HCT116 (cell line): ENCODE data around the gene FRMPD4.

Experiments
- CBX3 ChIP-seq: IDR thresholded peaks from 2 replicates; pipeline ENCODE4 v1.6.1; 2012; ENCODE audit warnings: low read depth
- ELF1 ChIP-seq: IDR thresholded peaks from 2 replicates; pipeline ENCODE4 v1.6.1; 2012; ENCODE audit warnings: low read depth, borderline replicate concordance
- EZH2 ChIP-seq: fragments of 200-600 bp; sonication (generic); IDR thresholded peaks from 2 replicates; pipeline ENCODE4 v1.6.1; 2017; ENCODE audit warnings: antibody characterized with exemption, mixed run types
- EZH2phosphoT487 ChIP-seq: fragments of 200-600 bp; IDR thresholded peaks from 2 replicates; pipeline ENCODE4 v1.6.1; 2018; ENCODE audit warnings: antibody characterized with exemption, borderline replicate concordance
- FOSL1 ChIP-seq: IDR thresholded peaks from 2 replicates; pipeline ENCODE4 v1.6.1; 2012; ENCODE audit warnings: low read depth
- POLR2A ChIP-seq: IDR thresholded peaks from 2 replicates; pipeline ENCODE4 v1.7.0; 2011; ENCODE audit warnings: borderline replicate concordance; ENCODE audit not compliant: insufficient read depth, insufficient read length; ENCODE audit errors: extremely low read depth
- POLR2AphosphoS5 ChIP-seq: IDR thresholded peaks from 2 replicates; pipeline ENCODE4 v1.6.1; 2011; ENCODE audit warnings: mild to moderate bottlenecking, low read depth, low read length, moderate library complexity
- RAD21 ChIP-seq: IDR thresholded peaks from 2 replicates; pipeline ENCODE4 v1.6.1; 2012; ENCODE audit warnings: low read depth, mild to moderate bottlenecking
- SP1 ChIP-seq: IDR thresholded peaks from 2 replicates; pipeline ENCODE4 v1.6.1; 2012; ENCODE audit warnings: low read depth
- ZNF274 ChIP-seq: fragments of 200-500 bp; sonication (Bioruptor generic); IDR thresholded peaks from 2 replicates; pipeline ENCODE4 v1.6.1; 2014; ENCODE audit warnings: mild to moderate bottlenecking, low read depth, low read length, inconsistent platforms
- TF ChIP-seq, protein P1 (sequence below), 3 experiments: fragments of 200-600 bp in 1 of 3; sonication (generic) in 1 of 3; IDR thresholded peaks in 2 of 3; conservative IDR thresholded peaks in 1 of 3; 2 replicates each; pipeline ENCODE4 v1.5.1; 2012 to 2017; ENCODE audit warnings: low read depth in 2 of 3, low read length in 2 of 3, antibody characterized with exemption in 1 of 3, borderline replicate concordance in 1 of 3, control low read depth in 1 of 3, mild to moderate bottlenecking in 1 of 3, mixed read lengths in 1 of 3, mixed run types in 1 of 3, moderate library complexity in 1 of 3; ENCODE audit not compliant: insufficient read depth in 1 of 3
- TF ChIP-seq, protein P2 (sequence below): IDR thresholded peaks from 2 replicates; pipeline ENCODE4 v1.6.1; 2012; ENCODE audit warnings: low read depth
- TF ChIP-seq, protein P3 (sequence below): IDR thresholded peaks from 2 replicates; pipeline ENCODE4 v1.6.1; 2012
- TF ChIP-seq, protein P4 (sequence below): IDR thresholded peaks from 2 replicates; pipeline ENCODE4 v1.6.1; 2011; ENCODE audit warnings: mild to moderate bottlenecking, low read length, moderate library complexity; ENCODE audit not compliant: insufficient replicate concordance; ENCODE audit errors: extremely low read depth

DNA sequence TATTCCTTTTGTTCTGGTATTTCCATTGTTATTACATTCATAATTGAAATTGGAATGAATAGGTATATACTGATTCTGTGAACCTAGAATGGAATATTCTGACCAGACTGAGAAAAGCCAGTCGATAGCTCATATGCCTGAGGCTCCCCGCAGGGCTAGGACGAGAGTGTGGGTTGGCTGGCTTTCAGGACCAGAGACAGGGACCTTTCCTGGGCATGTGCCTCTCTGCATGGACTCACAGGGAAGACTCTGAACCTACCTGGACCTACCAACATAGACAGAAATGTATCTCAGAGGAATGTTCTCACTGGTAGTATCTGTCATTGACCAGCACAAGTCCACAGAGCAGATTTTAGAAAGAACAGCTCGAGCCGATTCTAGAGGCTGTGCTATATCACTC lies 214.6 kb downstream of the FRMPD4 start:
- no peak for TF ChIP-seq EZH2
- TF ChIP-seq, protein P1, sequence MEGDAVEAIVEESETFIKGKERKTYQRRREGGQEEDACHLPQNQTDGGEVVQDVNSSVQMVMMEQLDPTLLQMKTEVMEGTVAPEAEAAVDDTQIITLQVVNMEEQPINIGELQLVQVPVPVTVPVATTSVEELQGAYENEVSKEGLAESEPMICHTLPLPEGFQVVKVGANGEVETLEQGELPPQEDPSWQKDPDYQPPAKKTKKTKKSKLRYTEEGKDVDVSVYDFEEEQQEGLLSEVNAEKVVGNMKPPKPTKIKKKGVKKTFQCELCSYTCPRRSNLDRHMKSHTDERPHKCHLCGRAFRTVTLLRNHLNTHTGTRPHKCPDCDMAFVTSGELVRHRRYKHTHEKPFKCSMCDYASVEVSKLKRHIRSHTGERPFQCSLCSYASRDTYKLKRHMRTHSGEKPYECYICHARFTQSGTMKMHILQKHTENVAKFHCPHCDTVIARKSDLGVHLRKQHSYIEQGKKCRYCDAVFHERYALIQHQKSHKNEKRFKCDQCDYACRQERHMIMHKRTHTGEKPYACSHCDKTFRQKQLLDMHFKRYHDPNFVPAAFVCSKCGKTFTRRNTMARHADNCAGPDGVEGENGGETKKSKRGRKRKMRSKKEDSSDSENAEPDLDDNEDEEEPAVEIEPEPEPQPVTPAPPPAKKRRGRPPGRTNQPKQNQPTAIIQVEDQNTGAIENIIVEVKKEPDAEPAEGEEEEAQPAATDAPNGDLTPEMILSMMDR (IDR thresholded peaks at IDR 0.05 in 2 of 3, conservative IDR thresholded peaks at IDR 0.05 in 1 of 3; ENCODE audit: borderline replicate concordance in 1 of 3, insufficient read depth in 1 of 3, low read depth in 2 of 3, low read length in 2 of 3), result no peak
- no peak for TF ChIP-seq POLR2A
- no peak for TF ChIP-seq SP1
- TF ChIP-seq FOSL1, result no peak
- no peak for TF ChIP-seq POLR2AphosphoS5
- no peak for TF ChIP-seq ELF1
- no peak for TF ChIP-seq ZNF274
- TF ChIP-seq CBX3, result no peak
- TF ChIP-seq, protein P2, sequence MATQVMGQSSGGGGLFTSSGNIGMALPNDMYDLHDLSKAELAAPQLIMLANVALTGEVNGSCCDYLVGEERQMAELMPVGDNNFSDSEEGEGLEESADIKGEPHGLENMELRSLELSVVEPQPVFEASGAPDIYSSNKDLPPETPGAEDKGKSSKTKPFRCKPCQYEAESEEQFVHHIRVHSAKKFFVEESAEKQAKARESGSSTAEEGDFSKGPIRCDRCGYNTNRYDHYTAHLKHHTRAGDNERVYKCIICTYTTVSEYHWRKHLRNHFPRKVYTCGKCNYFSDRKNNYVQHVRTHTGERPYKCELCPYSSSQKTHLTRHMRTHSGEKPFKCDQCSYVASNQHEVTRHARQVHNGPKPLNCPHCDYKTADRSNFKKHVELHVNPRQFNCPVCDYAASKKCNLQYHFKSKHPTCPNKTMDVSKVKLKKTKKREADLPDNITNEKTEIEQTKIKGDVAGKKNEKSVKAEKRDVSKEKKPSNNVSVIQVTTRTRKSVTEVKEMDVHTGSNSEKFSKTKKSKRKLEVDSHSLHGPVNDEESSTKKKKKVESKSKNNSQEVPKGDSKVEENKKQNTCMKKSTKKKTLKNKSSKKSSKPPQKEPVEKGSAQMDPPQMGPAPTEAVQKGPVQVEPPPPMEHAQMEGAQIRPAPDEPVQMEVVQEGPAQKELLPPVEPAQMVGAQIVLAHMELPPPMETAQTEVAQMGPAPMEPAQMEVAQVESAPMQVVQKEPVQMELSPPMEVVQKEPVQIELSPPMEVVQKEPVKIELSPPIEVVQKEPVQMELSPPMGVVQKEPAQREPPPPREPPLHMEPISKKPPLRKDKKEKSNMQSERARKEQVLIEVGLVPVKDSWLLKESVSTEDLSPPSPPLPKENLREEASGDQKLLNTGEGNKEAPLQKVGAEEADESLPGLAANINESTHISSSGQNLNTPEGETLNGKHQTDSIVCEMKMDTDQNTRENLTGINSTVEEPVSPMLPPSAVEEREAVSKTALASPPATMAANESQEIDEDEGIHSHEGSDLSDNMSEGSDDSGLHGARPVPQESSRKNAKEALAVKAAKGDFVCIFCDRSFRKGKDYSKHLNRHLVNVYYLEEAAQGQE, result no peak
- no peak for TF ChIP-seq EZH2phosphoT487
- no peak for TF ChIP-seq RAD21
- TF ChIP-seq, protein P3, sequence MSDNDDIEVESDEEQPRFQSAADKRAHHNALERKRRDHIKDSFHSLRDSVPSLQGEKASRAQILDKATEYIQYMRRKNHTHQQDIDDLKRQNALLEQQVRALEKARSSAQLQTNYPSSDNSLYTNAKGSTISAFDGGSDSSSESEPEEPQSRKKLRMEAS, result no peak
- TF ChIP-seq, protein P4, sequence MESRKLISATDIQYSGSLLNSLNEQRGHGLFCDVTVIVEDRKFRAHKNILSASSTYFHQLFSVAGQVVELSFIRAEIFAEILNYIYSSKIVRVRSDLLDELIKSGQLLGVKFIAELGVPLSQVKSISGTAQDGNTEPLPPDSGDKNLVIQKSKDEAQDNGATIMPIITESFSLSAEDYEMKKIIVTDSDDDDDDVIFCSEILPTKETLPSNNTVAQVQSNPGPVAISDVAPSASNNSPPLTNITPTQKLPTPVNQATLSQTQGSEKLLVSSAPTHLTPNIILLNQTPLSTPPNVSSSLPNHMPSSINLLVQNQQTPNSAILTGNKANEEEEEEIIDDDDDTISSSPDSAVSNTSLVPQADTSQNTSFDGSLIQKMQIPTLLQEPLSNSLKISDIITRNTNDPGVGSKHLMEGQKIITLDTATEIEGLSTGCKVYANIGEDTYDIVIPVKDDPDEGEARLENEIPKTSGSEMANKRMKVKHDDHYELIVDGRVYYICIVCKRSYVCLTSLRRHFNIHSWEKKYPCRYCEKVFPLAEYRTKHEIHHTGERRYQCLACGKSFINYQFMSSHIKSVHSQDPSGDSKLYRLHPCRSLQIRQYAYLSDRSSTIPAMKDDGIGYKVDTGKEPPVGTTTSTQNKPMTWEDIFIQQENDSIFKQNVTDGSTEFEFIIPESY, result no peak
